Measurements from ENCODE around the gene VEGFC.

VEGFC gene

GRCh38 chr4:176761872-176762271 lies 30.9 kb downstream of the VEGFC start:
- DNase-seq (ENCODE audit: low read depth), result no peak

- DNase-seq (ENCODE audit: low read depth), result no peak
Measured at GRCh38 chr4:176760471-176760870, 32.3 kb downstream of the VEGFC start.

GRCh38 chr4:176758731-176759130 lies 34.0 kb downstream of the VEGFC start:
- DNase-seq (ENCODE audit: low read depth), result peak; percentile 39

GRCh38 chr4:176758323-176758722 lies 34.4 kb downstream of the VEGFC start:
- DNase-seq (ENCODE audit: low read depth), result no peak

GRCh38 chr4:176755613-176756012 lies 37.1 kb downstream of the VEGFC start:
- DNase-seq (ENCODE audit: low read depth), result peak; percentile 28

GRCh38 chr4:176755001-176755400 lies 37.7 kb downstream of the VEGFC start:
- DNase-seq (ENCODE audit: low read depth), result no peak

- DNase-seq (ENCODE audit: low read depth), result no peak
Measured at GRCh38 chr4:176753049-176753448, 39.7 kb downstream of the VEGFC start.

- DNase-seq (ENCODE audit: low read depth), result no peak
Measured at GRCh38 chr4:176752191-176752749, 40.5 kb downstream of the VEGFC start.

GRCh38 chr4:176751061-176751460 lies 41.7 kb downstream of the VEGFC start:
- no peak for DNase-seq (ENCODE audit: low read depth)

- no peak for DNase-seq (ENCODE audit: low read depth)
Measured at GRCh38 chr4:176746846-176747245, 45.9 kb downstream of the VEGFC start.

GRCh38 chr4:176745902-176746301 lies 46.8 kb downstream of the VEGFC start:
- DNase-seq (ENCODE audit: low read depth), result peak; percentile 53

- DNase-seq (ENCODE audit: low read depth), result no peak
Measured at GRCh38 chr4:176744091-176744490, 48.6 kb downstream of the VEGFC start.

GRCh38 chr4:176742211-176742610 lies 50.5 kb downstream of the VEGFC start:
- no peak for DNase-seq (ENCODE audit: low read depth)

- no peak for DNase-seq (ENCODE audit: low read depth)
Measured at GRCh38 chr4:176741253-176741652, 51.5 kb downstream of the VEGFC start.

- peak; percentile 21 for DNase-seq (ENCODE audit: low read depth)
Measured at GRCh38 chr4:176735300-176735699, 57.4 kb downstream of the VEGFC start.

GRCh38 chr4:176734461-176734860 lies 58.3 kb downstream of the VEGFC start:
- no peak for DNase-seq (ENCODE audit: low read depth)

GRCh38 chr4:176729489-176729888 lies 63.2 kb downstream of the VEGFC start:
- DNase-seq (ENCODE audit: low read depth), result peak; percentile 89

- DNase-seq (ENCODE audit: low read depth), result peak; percentile 53
Measured at GRCh38 chr4:176726803-176727202, 65.9 kb downstream of the VEGFC start.

GRCh38 chr4:176721459-176721858 lies 71.3 kb downstream of the VEGFC start:
- DNase-seq (ENCODE audit: low read depth), result no peak

- DNase-seq (ENCODE audit: low read depth), result no peak
Measured at GRCh38 chr4:176718881-176719280, 73.8 kb downstream of the VEGFC start.

GRCh38 chr4:176717237-176717636 lies 75.5 kb downstream of the VEGFC start:
- DNase-seq (ENCODE audit: low read depth), result no peak

GRCh38 chr4:176709417-176709816 lies 83.3 kb downstream of the VEGFC start:
- peak; percentile 13 for DNase-seq (ENCODE audit: low read depth)

GRCh38 chr4:176708771-176709311 lies 83.9 kb downstream of the VEGFC start:
- DNase-seq (ENCODE audit: low read depth), result peak; percentile 20

- no peak for DNase-seq (ENCODE audit: low read depth)
Measured at GRCh38 chr4:176690716-176691115, 102.0 kb downstream of the VEGFC start.
